ENCODE measurements around the gene GPRC6A. TPM values are rescaled to one million over a fixed set of nuclear protein-coding genes. Genes with fewer than 3 reads are reported as not detected.

GPRC6A gene
- polyA plus RNA-seq, 1 experiment = not detected

DNA sequence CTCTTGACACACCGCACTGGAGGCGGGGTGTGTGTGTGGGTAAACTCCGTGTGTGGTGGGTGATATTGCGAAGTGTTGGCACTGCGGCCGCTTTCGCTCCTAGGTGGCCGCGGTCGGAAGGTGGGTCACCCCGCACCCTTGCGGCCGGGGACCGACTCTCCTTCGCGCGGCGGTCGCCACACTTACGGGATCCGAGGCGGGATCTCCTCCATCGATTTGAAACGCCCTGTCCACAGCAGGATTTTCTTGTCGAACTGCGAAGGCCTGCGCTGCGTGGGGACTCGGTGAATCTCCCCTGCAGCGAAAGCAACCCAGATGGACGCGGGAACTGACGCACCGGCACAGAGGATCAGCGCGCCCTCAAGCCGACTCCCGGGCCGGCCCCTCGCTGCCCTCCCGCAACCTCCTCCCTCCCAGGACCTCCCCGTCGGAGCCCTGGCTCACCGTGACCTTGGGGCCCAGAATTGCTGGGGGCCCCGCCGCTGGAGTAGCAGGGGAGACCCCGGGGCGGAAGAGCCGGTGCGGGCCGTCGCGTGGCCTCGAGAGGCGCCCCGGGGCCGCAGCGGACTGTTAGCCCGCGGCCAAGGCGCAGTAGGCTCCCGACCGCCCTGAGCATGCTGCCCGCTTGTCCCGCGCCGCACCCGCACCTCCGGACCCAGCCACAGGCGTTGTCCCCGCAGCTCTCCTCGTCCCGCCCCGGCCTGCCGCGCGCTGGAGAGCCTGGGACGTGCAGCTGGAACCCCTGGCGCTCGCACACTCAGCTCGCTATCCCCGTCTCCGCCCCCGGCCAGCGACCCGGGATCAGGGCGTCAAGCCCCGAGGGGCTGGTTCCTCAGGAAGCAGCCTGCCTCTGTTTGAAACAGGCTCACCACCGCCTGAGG is 63.7 kb downstream of the GPRC6A start, which contains the start of gene FAM162B:
Gene FAM162B (minus strand): TSS at position 759 of the 881 bp plus-strand sequence. CDS start 143 bp downstream, at position 616.
- no peaks in the 10 kb centered on the region for H3K27me3 ChIP-seq (ENCODE audit: control insufficient read depth, insufficient read depth, low read length)
- no peaks in the 10 kb centered on the region; the same call in 1 of the 2 replicates for H3K9me3 ChIP-seq (ENCODE audit: control insufficient read depth, insufficient read depth, low read length)
- no peak for DNase-seq (ENCODE audit: low read depth, low spot score)
- peak within 1 kb of the TSS; percentile 63 for H3K4me3 ChIP-seq (ENCODE audit: low read depth, low read length)
- ChIA-PET POLR2A (no interaction called here), CTCF (interaction anchor here (0.6 to 3.7 kb wide), 2 partner anchors 14 to 790 kb away, joined by 4 to 21 read pairs; no protein-coding TSS in a partner anchor)
- TF ChIP-seq, protein P1, sequence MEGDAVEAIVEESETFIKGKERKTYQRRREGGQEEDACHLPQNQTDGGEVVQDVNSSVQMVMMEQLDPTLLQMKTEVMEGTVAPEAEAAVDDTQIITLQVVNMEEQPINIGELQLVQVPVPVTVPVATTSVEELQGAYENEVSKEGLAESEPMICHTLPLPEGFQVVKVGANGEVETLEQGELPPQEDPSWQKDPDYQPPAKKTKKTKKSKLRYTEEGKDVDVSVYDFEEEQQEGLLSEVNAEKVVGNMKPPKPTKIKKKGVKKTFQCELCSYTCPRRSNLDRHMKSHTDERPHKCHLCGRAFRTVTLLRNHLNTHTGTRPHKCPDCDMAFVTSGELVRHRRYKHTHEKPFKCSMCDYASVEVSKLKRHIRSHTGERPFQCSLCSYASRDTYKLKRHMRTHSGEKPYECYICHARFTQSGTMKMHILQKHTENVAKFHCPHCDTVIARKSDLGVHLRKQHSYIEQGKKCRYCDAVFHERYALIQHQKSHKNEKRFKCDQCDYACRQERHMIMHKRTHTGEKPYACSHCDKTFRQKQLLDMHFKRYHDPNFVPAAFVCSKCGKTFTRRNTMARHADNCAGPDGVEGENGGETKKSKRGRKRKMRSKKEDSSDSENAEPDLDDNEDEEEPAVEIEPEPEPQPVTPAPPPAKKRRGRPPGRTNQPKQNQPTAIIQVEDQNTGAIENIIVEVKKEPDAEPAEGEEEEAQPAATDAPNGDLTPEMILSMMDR (IDR thresholded peaks at IDR 0.05; ENCODE audit: low read depth, low read length) = no peak
- peak within 1 kb of the TSS; percentile 24 for H3K27ac ChIP-seq (ENCODE audit: low read depth, low read length)

DNA sequence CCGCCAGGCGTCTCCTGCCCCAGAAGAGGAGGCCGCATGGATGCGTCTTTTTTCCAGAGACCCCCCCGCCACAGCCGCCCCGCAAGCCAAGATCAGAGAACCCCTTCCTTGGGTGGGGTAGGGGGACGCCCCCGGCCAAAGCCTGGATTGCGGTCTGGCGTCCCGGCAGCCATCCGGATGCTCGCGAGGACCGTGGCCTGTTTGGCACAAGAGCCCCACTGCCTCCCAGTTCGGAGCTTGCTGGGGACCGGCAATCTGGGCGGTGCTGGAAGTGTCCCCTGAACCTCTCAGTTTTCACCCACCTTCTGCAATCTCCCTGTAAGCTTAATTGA is 64.3 kb downstream of the GPRC6A start:
- ChIA-PET POLR2A (no interaction called here), CTCF (interaction anchor here (0.6 kb wide), 1 partner anchor 790 kb away, joined by 4 read pairs; no protein-coding TSS in a partner anchor)
- TF ChIP-seq, protein P1 (IDR thresholded peaks at IDR 0.05; ENCODE audit: low read depth, low read length) = no peak; the same call in 1 of the 2 replicates
- DNase-seq (ENCODE audit: low read depth, low spot score) = no peak
- H3K27me3 ChIP-seq (ENCODE audit: control insufficient read depth, insufficient read depth, low read length) = no peaks in the 10 kb centered on the region
- no peaks in the 10 kb centered on the region; the same call in 1 of the 2 replicates for H3K9me3 ChIP-seq (ENCODE audit: control insufficient read depth, insufficient read depth, low read length)
- H3K27ac ChIP-seq (ENCODE audit: low read depth, low read length) = peak overlapping the region; percentile 24
- peak overlapping the region; percentile 63 for H3K4me3 ChIP-seq (ENCODE audit: low read depth, low read length)

DNA sequence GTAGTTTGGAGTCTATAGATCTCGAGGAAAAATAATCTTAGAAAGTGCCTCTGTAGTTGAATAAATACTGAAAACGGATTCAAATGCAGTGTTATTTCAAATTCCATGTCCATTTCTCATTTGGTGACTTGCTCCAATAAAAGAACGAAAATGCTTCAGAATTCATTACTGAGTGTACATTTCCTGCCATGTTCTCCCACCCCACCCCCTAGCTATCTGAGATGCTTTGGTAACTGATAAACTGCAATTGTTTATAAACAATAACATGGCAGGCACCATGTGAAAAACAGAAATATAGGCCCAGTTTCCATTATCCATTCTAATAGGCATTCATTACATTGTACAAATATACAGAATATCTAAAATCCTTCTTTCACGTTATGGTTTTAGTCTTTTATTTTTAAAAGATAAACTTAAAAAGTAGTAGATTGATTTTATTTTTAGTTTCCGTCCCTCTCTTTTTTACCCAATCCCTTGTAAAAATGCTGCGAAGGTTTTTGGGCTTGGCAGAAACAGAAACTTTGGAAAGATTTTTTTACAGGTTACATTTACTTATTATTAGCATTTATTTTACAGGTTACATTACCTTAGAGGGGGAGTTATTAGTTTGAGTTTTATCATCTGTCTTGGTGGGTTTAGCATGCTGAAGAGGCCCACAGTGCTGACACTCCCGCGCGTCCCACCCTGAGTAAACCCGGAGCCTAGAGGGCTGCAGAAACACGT is 64.8 kb downstream of the GPRC6A start:
- H3K27ac ChIP-seq (ENCODE audit: low read depth, low read length) = no peak overlapping the region
- ChIA-PET CTCF (interaction anchor here (0.7 to 1.2 kb wide), 4 partner anchors 83 to 546 kb away, joined by 3 to 5 read pairs (median 4); partner anchors contain the start of gene RSPH4A), POLR2A (no interaction called here)
- no peaks in the 10 kb centered on the region for H3K27me3 ChIP-seq (ENCODE audit: control insufficient read depth, insufficient read depth, low read length)
- no peak for DNase-seq (ENCODE audit: low read depth, low spot score)
- peak overlapping the region; percentile 63 for H3K4me3 ChIP-seq (ENCODE audit: low read depth, low read length)
- H3K9me3 ChIP-seq (ENCODE audit: control insufficient read depth, insufficient read depth, low read length) = no peaks in the 10 kb centered on the region; the same call in 1 of the 2 replicates
- TF ChIP-seq, protein P1 (IDR thresholded peaks at IDR 0.05; ENCODE audit: low read depth, low read length) = 0 out of 2 replicates have a peak, but pooled peaks have one; percentile 33

DNA sequence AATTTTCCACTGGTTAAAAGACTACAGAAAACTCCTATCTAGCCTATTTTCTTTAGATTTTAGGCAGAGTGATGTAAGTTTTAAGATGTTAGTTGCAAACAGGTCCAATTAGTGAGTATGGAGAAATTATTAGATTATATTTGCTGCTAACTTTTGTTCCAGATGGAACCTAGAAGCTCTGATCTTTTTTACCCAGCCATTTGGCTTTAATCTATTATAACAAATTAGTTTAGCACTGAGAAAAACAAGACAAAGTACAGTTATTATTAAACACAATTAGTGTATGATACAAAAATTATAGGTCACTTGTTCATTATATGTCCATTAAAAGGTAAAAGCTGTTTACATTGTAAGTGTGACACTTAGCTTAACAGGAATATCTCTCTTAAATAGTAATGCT is 65.8 kb downstream of the GPRC6A start:
- Histone ChIP-seq H3K27me3 (ENCODE audit: control insufficient read depth, insufficient read depth, low read length) (no peaks in the 10 kb centered on the region), H3K4me3 (ENCODE audit: low read depth, low read length) (no peak overlapping the region), H3K9me3 (ENCODE audit: control insufficient read depth, insufficient read depth, low read length) (no peaks in the 10 kb centered on the region; the same call in 1 of the 2 replicates), H3K27ac (ENCODE audit: low read depth, low read length) (no peak overlapping the region)
- no peak for DNase-seq (ENCODE audit: low read depth, low spot score)
- ChIA-PET CTCF (interaction anchor here (0.8 to 1.2 kb wide), 4 partner anchors 17 to 545 kb away, joined by 3 to 4 read pairs (median 3); no protein-coding TSS in a partner anchor), POLR2A (no interaction called here)
- TF ChIP-seq, protein P1 (IDR thresholded peaks at IDR 0.05; ENCODE audit: low read depth, low read length) = no peak
